ENCODE measurements around the gene CHSY3.

- peak; percentile 41 to 70; a peak in 3 of 4 replicates for TF ChIP-seq CTCF (conservative IDR thresholded peaks at IDR 0.05; ENCODE audit: low read depth in 2 of 2)
- no peak for TF ChIP-seq POLR2AphosphoS5 (IDR thresholded peaks at IDR 0.05; ENCODE audit: low read depth)
- TF ChIP-seq EZH2 (IDR thresholded peaks at IDR 0.05; ENCODE audit: low read depth, unreplicated experiment) = no peak
- TF ChIP-seq JUNB (IDR thresholded peaks at IDR 0.05; ENCODE audit: unreplicated experiment) = no peak
- no peak for TF ChIP-seq EZH2phosphoT487 (IDR thresholded peaks at IDR 0.05; ENCODE audit: unreplicated experiment)
- no peak for TF ChIP-seq REST (IDR thresholded peaks at IDR 0.05; ENCODE audit: unreplicated experiment)
- TF ChIP-seq ETS1 (IDR thresholded peaks at IDR 0.05) = no peak
- TF ChIP-seq CREB1 (CRISPR knock-in tag; IDR thresholded peaks at IDR 0.05; ENCODE audit: low read depth) = no peak
These were observed 294.7 kb downstream of the CHSY3 start for GRCh38 chr5:130198927-130199326.

All from GM23338 (cell line).